Endometrial microvascular endothelial cells (primary cell): ENCODE measurements around the gene TRIM68. TPM values are rescaled to one million over a fixed set of nuclear protein-coding genes. Genes with fewer than 3 reads are reported as not detected.

Source experiments
- in situ Hi-C: cut with HindIII; loops from 2 replicates; pipeline ENCODE4 v1.10.0; 2017; ENCODE audit warnings: low sequenced_read_pairs, low pct_unique_long_range_greater_than_20kb; ENCODE audit errors: inconsistent ontology term
- total RNA-seq: library from RNA; depleted of rRNA; stranded (reverse); fragments of >200 nt; gene quantifications from one replicate; pipeline ENCODE4 v1.2.3, GENCODE V29; 2015; ENCODE audit errors: inconsistent ontology term

The TRIM68 gene
- 12.9 TPM for total RNA-seq

GRCh38 chr11:4607781-4608666 is at the start of gene TRIM68:
Gene TRIM68 (minus strand): TSS chr11:4608231. CDS start chr11:4605504, 2,727 bp downstream.
- in situ Hi-C loops: no loop called here

GRCh38 chr11:4654635-4655369 is 46.8 kb upstream of the TRIM68 start:
- in situ Hi-C loops: no loop called here

GRCh38 chr11:4647766-4648165 is 39.7 kb upstream of the TRIM68 start:
- in situ Hi-C loops: no loop called here

- in situ Hi-C loops: no loop called here
These were observed 37.9 kb upstream of the TRIM68 start for GRCh38 chr11:4645974-4646373.

- in situ Hi-C loops: no loop called here
These were observed 36.2 kb upstream of the TRIM68 start for GRCh38 chr11:4644233-4644632.

GRCh38 chr11:4643682-4644081 is 35.7 kb upstream of the TRIM68 start, which contains the start of gene OR51E1:
Gene OR51E1 (plus strand): TSS chr11:4643982. CDS start chr11:4652527, 8,545 bp downstream.
- in situ Hi-C loops: no loop called here

GRCh38 chr11:4643076-4643475 is 35.0 kb upstream of the TRIM68 start:
- in situ Hi-C loops: no loop called here

- in situ Hi-C loops: no loop called here
These were observed 34.0 kb upstream of the TRIM68 start for GRCh38 chr11:4642043-4642442.

GRCh38 chr11:4641501-4641900 is 33.5 kb upstream of the TRIM68 start:
- in situ Hi-C loops: no loop called here

- in situ Hi-C loops: no loop called here
These were observed 31.9 kb upstream of the TRIM68 start for GRCh38 chr11:4639931-4640330.

GRCh38 chr11:4637662-4638047 is 29.6 kb upstream of the TRIM68 start:
- in situ Hi-C loops: no loop called here

GRCh38 chr11:4636962-4637661 is 29.1 kb upstream of the TRIM68 start, which contains the start of gene OR51D1:
Gene OR51D1 (plus strand): TSS chr11:4637477. CDS start chr11:4639791, 2,314 bp downstream.
- in situ Hi-C loops: no loop called here

GRCh38 chr11:4636136-4636535 is 28.1 kb upstream of the TRIM68 start:
- in situ Hi-C loops: no loop called here

GRCh38 chr11:4626207-4627099 is 18.4 kb upstream of the TRIM68 start:
- in situ Hi-C loops: no loop called here

GRCh38 chr11:4619514-4619913 is 11.5 kb upstream of the TRIM68 start:
- in situ Hi-C loops: no loop called here

GRCh38 chr11:4615856-4616444 is 7.9 kb upstream of the TRIM68 start:
- in situ Hi-C loops: no loop called here

GRCh38 chr11:4611986-4612385 is 4.0 kb upstream of the TRIM68 start:
- in situ Hi-C loops: no loop called here
